H9 (cell line): Measurements from ENCODE around the gene MYRIP. TPM values are rescaled to one million over a fixed set of nuclear protein-coding genes. Genes with fewer than 3 reads are reported as not detected.

Source experiments
- DNase-seq: peaks from one replicate; pipeline ENCODE4 v3.0.0-alpha.2; 2017
- H2AFZ ChIP-seq: one replicate; pipeline ENCODE4 v1.6.1; 2013; ENCODE audit warnings: mild to moderate bottlenecking, low read length, control low read depth, moderate library complexity
- H2AK5ac ChIP-seq: 2 replicates; pipeline ENCODE4 v1.6.1; 2013; ENCODE audit warnings: low read length, control low read depth, mixed read lengths; ENCODE audit not compliant: insufficient read length
- H2BK120ac ChIP-seq: one replicate; pipeline ENCODE4 v1.6.1; 2013; ENCODE audit warnings: low read depth, mild to moderate bottlenecking, low read length, control low read depth, inconsistent platforms; ENCODE audit not compliant: poor library complexity, severe bottlenecking
- H2BK12ac ChIP-seq: 2 replicates; pipeline ENCODE4 v1.6.1; 2013; ENCODE audit warnings: low read length, control low read depth, mixed read lengths, low read depth; ENCODE audit not compliant: insufficient read length
- H2BK15ac ChIP-seq: 2 replicates; pipeline ENCODE4 v1.6.1; 2013; ENCODE audit warnings: low read depth, low read length, control low read depth
- H2BK20ac ChIP-seq: one replicate; pipeline ENCODE4 v1.6.1; 2013; ENCODE audit warnings: low read depth, mild to moderate bottlenecking, low read length, control low read depth, inconsistent platforms; ENCODE audit not compliant: poor library complexity, severe bottlenecking
- H2BK5ac ChIP-seq: 2 replicates; pipeline ENCODE4 v1.6.1; 2013; ENCODE audit warnings: low read length, control low read depth, mixed read lengths; ENCODE audit not compliant: insufficient read length
- H3K14ac ChIP-seq: 2 replicates; pipeline ENCODE4 v1.6.1; 2013; ENCODE audit warnings: low read length, control low read depth; ENCODE audit not compliant: insufficient read depth
- H3K18ac ChIP-seq: 2 replicates; pipeline ENCODE4 v1.6.1; 2013; ENCODE audit warnings: low read depth, mild to moderate bottlenecking, mixed read lengths, low read length, control low read depth; ENCODE audit not compliant: insufficient read length
- H3K23ac ChIP-seq: 2 replicates; pipeline ENCODE4 v1.6.1; 2013; ENCODE audit warnings: low read length, control low read depth, mixed read lengths, low read depth; ENCODE audit not compliant: insufficient read length
- H3K23me2 ChIP-seq: 2 replicates; pipeline ENCODE4 v1.6.1; 2013; ENCODE audit warnings: low read depth, mild to moderate bottlenecking, mixed read lengths, low read length, control low read depth; ENCODE audit not compliant: insufficient read length, poor library complexity, severe bottlenecking
- H3K27ac ChIP-seq: 2 replicates; pipeline ENCODE4 v1.5.1; 2013; ENCODE audit warnings: low read length, control low read depth, mixed read lengths, low read depth; ENCODE audit not compliant: insufficient read length
- H3K27me3 ChIP-seq: 2 replicates; pipeline ENCODE4 v1.6.1; 2013; ENCODE audit warnings: low read length, control low read depth, inconsistent platforms; ENCODE audit not compliant: insufficient read depth
- H3K4ac ChIP-seq: 2 replicates; pipeline ENCODE4 v1.6.1; 2013; ENCODE audit warnings: low read depth, mild to moderate bottlenecking, control low read depth, inconsistent platforms, low read length, moderate library complexity
- H3K4me1 ChIP-seq: 2 replicates; pipeline ENCODE4 v1.6.1; 2013; ENCODE audit warnings: low read length, control low read depth, inconsistent platforms; ENCODE audit not compliant: insufficient read depth
- H3K4me2 ChIP-seq: 2 replicates; pipeline ENCODE4 v1.6.1; 2013; ENCODE audit warnings: low read length, control low read depth, mixed read lengths; ENCODE audit not compliant: insufficient read length, insufficient read depth
- H3K56ac ChIP-seq: 2 replicates; pipeline ENCODE4 v1.6.1; 2013; ENCODE audit warnings: low read depth, mild to moderate bottlenecking, mixed read lengths, low read length, control low read depth; ENCODE audit not compliant: insufficient read length
- H3K79me1 ChIP-seq: 2 replicates; pipeline ENCODE4 v1.6.1; 2013; ENCODE audit warnings: low read depth, mild to moderate bottlenecking, moderate library complexity, low read length, control low read depth, inconsistent platforms; ENCODE audit not compliant: insufficient read depth, poor library complexity, severe bottlenecking
- H3K79me2 ChIP-seq: 2 replicates; pipeline ENCODE4 v1.6.1; 2013; ENCODE audit warnings: low read length, control low read depth, inconsistent platforms; ENCODE audit not compliant: insufficient read depth
- H3K9ac ChIP-seq: 2 replicates; pipeline ENCODE4 v1.6.1; 2013; ENCODE audit warnings: low read length, control low read depth, mixed read lengths; ENCODE audit not compliant: insufficient read length; ENCODE audit errors: extremely low read depth
- H3K9me3 ChIP-seq: one replicate; pipeline ENCODE4 v1.6.1; 2013; ENCODE audit warnings: low read depth, low read length, inconsistent platforms; ENCODE audit not compliant: control insufficient read depth
- H3T11ph ChIP-seq: one replicate; pipeline ENCODE4 v1.6.1; 2013; ENCODE audit warnings: mild to moderate bottlenecking, low read length, control low read depth, inconsistent platforms
- H4K20me1 ChIP-seq: one replicate; pipeline ENCODE4 v1.6.1; 2013; ENCODE audit not compliant: control insufficient read depth, insufficient read length, insufficient read depth
- H4K5ac ChIP-seq: 2 replicates; pipeline ENCODE4 v1.6.1; 2013; ENCODE audit warnings: low read depth, mild to moderate bottlenecking, mixed read lengths, low read length, control low read depth; ENCODE audit not compliant: insufficient read length
- H4K8ac ChIP-seq: replicated peaks from 2 replicates; pipeline ENCODE4 v1.6.1; 2013; ENCODE audit warnings: low read length, control low read depth, mixed read lengths, low read depth; ENCODE audit not compliant: insufficient read length
- H4K91ac ChIP-seq: 2 replicates; pipeline ENCODE4 v1.6.1; 2013; ENCODE audit warnings: low read depth, mild to moderate bottlenecking, moderate library complexity, mixed read lengths, low read length, control low read depth; ENCODE audit not compliant: insufficient read length
- H3K27ac Mint-ChIP-seq, 3 experiments: 2 replicates in 2 of 3; 3 replicates in 1 of 3; pipeline ENCODE4 v1.8.0; 2020 to 2021; ENCODE audit warnings: mixed read lengths in 3 of 3, mild to moderate bottlenecking in 1 of 3, moderate library complexity in 1 of 3
- H3K27me3 Mint-ChIP-seq: 2 replicates; pipeline ENCODE4 v1.8.0; 2021; ENCODE audit warnings: low read depth, mild to moderate bottlenecking, moderate library complexity, mixed read lengths
- H3K36me3 Mint-ChIP-seq, 3 experiments: 2 replicates in 2 of 3; 3 replicates in 1 of 3; pipeline ENCODE4 v1.8.0; 2020 to 2021; ENCODE audit warnings: low read depth in 3 of 3, mixed read lengths in 3 of 3; ENCODE audit not compliant: insufficient read depth in 1 of 3
- H3K4me1 Mint-ChIP-seq, 2 experiments: 2 replicates each; pipeline ENCODE4 v1.8.0; 2020; ENCODE audit warnings: mixed read lengths in 2 of 2
- H3K4me3 Mint-ChIP-seq, 2 experiments: 2 replicates in 1 of 2; 3 replicates in 1 of 2; pipeline ENCODE4 v1.8.0; 2020 to 2021; ENCODE audit warnings: mild to moderate bottlenecking in 2 of 2, mixed read lengths in 2 of 2, moderate library complexity in 1 of 2
- H3K9me3 Mint-ChIP-seq, 2 experiments: 2 replicates in 1 of 2; 3 replicates in 1 of 2; pipeline ENCODE4 v1.8.0; 2020; ENCODE audit warnings: mild to moderate bottlenecking in 2 of 2, mixed read lengths in 2 of 2, moderate library complexity in 1 of 2
- WGBS: extraction: QIAGEN DNeasy Blood & Tissue Kit; methylation state at CpG from one replicate; pipeline ENCODE4 v1.1.7; 2013; ENCODE audit warnings: missing lambda C conversion rate, low lambda C conversion rate, mixed read lengths; ENCODE audit not compliant: insufficient read length; ENCODE audit errors: extremely low coverage; 5-methylcytosine and 5-hydroxymethylcytosine counted together
- total RNA-seq: library from RNA; stranded (reverse); gene quantifications from 2 replicates; pipeline ENCODE4 v1.2.1, GENCODE V29; 2021
- TF ChIP-seq, protein P1 (sequence below): fragments of 200-600 bp; sonication (generic); conservative IDR thresholded peaks from 3 replicates; pipeline ENCODE4 v1.8.0; 2021; ENCODE audit warnings: antibody characterized with exemption, mild to moderate bottlenecking

The MYRIP gene
- total RNA-seq, 1 experiment from 2014 or later = 1.8 TPM

DNA sequence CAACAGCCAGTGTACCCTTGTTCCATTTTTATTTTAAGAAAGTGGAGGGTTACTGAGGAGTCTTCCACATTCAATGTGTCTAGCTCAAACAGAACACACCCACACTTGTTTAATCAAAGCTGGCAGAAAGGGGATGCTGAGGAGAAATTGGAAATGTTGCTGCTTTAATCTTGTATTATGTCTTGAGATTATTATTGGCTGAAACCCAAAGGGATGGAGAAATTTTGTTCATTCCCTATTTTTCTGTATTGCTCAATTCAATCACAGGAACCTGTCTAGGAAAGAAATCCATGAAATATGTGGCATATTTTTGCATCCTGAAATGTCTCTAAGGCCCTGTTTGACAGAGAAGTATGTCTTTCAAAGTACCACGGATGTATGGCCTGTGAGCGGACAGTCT is 238.0 kb downstream of the MYRIP start:
- no peak overlapping the region for H3K23ac ChIP-seq
- no peak overlapping the region for H2BK5ac ChIP-seq
- peaks cover 5% of the 10 kb centered on the region for H3K4me1 ChIP-seq
- DNase-seq = no peak
- H3K79me1 ChIP-seq = no peaks in the 10 kb centered on the region
- no peak overlapping the region for H2BK12ac ChIP-seq
- no peak overlapping the region for H3K18ac ChIP-seq
- no peak overlapping the region for H2AFZ ChIP-seq
- Mint-ChIP-seq H3K27me3 (no peaks in the 10 kb centered on the region), H3K4me1 (peaks cover 4 to 6% of the 10 kb centered on the region in 2 experiments; a peak in 2 of 4 replicates), H3K4me3 (no peak overlapping the region), H3K36me3 (peaks cover 0 to 9% (median 1%) of the 10 kb centered on the region in 3 experiments; a peak in 3 of 7 replicates), H3K27ac (no peak overlapping the region), H3K9me3 (peaks cover 6 to 17% of the 10 kb centered on the region in 2 experiments; a peak in 4 of 5 replicates)
- no CpG with 5 or more reads among the region's 2 CpGs for WGBS
- no peak overlapping the region for H3T11ph ChIP-seq
- H3K79me2 ChIP-seq = no peaks in the 10 kb centered on the region
- no peaks in the 10 kb centered on the region for H4K20me1 ChIP-seq
- no peak overlapping the region for H3K14ac ChIP-seq
- H3K9ac ChIP-seq = no peak overlapping the region
- H2BK15ac ChIP-seq = no peak overlapping the region
- no peak overlapping the region for H4K8ac ChIP-seq
- H4K5ac ChIP-seq = no peak overlapping the region
- H2BK120ac ChIP-seq = no peak overlapping the region
- no peaks in the 10 kb centered on the region for H3K27me3 ChIP-seq
- no peak overlapping the region for H3K4me2 ChIP-seq
- no peaks in the 10 kb centered on the region for H3K9me3 ChIP-seq
- no peak overlapping the region for H3K56ac ChIP-seq
- no peak overlapping the region for H4K91ac ChIP-seq
- no peak overlapping the region for H2BK20ac ChIP-seq
- no peaks in the 10 kb centered on the region for H3K23me2 ChIP-seq
- H2AK5ac ChIP-seq = no peak overlapping the region
- no peak overlapping the region for H3K4ac ChIP-seq
- TF ChIP-seq, protein P1, sequence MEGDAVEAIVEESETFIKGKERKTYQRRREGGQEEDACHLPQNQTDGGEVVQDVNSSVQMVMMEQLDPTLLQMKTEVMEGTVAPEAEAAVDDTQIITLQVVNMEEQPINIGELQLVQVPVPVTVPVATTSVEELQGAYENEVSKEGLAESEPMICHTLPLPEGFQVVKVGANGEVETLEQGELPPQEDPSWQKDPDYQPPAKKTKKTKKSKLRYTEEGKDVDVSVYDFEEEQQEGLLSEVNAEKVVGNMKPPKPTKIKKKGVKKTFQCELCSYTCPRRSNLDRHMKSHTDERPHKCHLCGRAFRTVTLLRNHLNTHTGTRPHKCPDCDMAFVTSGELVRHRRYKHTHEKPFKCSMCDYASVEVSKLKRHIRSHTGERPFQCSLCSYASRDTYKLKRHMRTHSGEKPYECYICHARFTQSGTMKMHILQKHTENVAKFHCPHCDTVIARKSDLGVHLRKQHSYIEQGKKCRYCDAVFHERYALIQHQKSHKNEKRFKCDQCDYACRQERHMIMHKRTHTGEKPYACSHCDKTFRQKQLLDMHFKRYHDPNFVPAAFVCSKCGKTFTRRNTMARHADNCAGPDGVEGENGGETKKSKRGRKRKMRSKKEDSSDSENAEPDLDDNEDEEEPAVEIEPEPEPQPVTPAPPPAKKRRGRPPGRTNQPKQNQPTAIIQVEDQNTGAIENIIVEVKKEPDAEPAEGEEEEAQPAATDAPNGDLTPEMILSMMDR = no peak
- no peak overlapping the region for H3K27ac ChIP-seq
